G401.6 (cell line): Measurements from ENCODE around the gene PLCH1.
"Not testable (repeated sequence)": the region's sequence is repeated elsewhere in the genome, so short reads cannot be mapped to it uniquely, and the experiment has no call there.

Experiments
- FAIRE-seq: peaks from 2 replicates; lab custom pipeline; 2012; peaks lifted over from hg19 to GRCh38; lab: Jason Lieb, UNC

Gene PLCH1

DNA sequence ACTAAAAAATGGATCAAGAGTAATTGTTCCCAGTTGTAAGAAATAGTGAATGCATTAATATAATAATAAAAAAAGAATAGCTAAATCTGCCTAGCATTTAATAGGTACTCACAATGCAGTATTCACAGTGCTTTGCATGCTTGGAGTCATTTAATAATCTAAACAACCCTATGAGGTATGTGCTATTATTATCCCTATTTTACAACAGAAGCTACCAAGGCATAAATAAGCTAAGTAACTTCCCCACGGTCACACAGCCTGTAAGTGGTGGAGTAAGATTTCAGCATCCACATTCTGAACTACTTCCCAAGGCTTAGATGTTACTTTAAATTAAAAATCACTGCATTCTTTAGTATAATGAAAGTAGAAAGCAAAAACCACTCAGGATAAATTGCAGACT is 102.9 kb downstream of the PLCH1 start:
- no peak for FAIRE-seq

DNA sequence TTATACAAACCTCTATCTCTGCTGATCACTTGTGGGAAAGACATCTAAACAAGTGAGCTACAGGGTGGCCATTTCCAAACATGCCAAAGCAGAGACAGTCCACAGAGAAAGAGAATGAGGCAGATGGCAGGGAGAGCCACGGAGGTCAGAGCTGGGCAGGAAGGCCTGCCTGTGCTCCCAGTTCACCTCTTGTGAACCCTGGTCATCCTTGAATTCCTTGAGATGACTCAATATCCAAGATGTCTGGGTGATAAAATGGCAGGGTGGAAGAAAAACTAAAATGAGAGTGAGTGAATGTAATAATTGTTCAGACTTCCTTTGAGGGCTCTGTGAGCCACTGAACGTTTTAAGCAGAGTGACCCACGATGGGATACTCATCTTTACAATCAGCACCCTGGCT is 104.8 kb downstream of the PLCH1 start:
- no peak for FAIRE-seq

DNA sequence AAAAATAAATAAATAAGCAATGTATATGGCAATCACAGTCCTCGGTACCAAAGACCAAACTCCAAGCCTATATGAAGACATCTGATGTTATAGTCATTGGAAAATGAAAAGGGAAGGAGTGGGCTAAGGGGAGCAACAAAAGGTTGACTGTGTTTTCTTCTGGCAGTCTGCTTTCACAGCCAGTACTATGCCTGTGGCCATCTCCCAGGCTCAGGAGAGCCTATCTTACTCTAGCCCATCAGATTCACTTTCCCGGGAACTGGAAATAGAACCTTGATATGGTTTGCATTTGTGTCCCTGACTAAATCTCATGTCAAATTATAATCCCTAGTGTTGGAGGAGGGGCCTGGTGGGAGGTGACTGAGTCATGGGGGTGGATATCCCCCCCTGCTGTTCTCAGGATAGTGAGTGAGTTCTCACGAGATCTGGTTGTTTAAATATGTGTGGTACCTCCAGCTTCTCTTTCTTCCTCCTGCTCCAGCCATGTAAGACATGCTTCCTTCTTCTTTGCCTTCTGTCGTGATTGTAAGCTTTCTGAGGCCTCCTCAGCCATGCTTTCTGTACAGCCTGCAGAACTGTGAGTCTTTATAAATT is 105.3 kb downstream of the PLCH1 start:
- no peak for FAIRE-seq

DNA sequence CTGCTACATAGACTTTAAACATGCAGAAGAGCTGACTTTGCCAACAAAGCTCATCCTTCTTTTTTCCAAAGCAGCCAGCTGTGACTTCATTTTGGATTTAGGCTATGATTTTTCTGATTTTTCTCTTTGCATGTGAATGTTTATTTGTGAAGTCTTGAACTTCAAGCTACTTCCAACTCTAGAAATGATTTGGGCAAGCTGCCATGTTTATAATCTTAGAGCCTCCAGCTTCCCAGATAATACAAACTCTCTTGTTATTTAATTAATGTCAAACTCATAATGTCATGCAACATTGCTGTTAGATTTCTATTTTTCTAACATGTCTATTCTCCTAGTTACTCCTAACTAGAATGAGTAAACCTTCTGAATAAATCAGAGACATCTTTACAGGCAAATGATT is 106.4 kb downstream of the PLCH1 start:
- not testable (repeated sequence) for FAIRE-seq

DNA sequence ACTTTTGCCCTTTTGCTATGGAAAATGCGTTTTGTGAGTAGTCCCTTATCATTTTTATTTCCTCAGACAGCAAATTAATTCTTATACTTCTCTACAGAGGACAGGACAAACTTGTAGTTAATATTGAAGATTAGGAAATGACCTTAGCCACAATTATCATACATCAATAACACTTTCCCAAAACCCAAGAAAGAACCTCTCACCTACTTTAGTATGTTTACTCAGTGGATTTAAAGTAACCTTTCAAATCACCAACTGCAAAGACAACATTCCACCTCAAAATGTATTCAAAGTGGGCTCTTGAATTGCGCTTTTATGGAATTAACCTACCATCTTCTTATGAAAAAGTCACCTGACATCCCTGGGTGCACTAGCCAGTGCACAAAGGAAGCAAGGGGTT is 107.3 kb downstream of the PLCH1 start:
- no peak for FAIRE-seq

DNA sequence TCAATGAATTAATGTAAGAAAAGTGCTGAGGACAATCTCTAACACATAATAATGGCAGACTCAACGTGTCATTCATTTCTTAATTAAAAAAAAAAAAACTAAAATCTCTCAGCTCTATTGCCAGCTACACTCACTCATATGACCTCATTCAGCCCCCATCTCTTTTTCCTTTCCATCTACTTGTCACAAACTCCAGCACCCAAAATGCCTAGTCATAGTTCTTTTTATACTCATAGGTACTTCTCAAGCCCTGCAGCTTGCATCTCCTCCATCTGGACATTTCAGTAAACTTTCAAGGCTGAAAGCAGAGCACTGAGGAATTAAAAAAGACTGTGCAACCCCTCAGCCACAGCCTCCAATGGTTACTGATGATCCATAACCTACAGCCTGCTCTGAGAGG is 109.8 kb downstream of the PLCH1 start:
- no peak for FAIRE-seq

DNA sequence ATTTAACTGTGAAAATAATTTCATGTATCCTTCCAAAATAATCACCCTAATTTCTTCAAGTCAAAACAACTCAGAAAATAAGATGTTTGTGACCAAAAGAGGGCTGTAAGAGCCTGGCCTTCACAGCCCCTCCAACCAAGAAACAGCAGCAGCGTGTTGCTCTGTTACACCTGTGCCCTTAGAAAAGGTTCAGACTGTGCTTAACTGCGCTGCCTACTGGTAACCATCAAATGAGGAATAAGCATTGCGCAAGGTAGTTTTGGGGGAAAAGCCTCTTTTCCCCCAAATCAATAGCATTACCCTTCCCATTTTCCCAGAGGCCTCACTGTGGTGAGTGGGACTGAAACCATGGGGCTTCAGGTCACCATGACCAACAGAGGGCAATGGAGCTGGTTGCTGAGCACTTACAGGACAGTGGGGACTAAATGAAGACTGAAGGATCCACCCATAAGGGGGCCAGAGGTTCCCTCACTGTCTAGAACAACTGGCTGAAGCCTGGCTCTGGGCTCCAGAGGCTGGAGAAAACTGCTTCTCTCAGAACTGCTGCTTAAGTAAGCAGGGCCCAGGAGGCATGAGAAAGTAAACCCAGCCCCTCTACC is 110.7 kb downstream of the PLCH1 start:
- no peak for FAIRE-seq

DNA sequence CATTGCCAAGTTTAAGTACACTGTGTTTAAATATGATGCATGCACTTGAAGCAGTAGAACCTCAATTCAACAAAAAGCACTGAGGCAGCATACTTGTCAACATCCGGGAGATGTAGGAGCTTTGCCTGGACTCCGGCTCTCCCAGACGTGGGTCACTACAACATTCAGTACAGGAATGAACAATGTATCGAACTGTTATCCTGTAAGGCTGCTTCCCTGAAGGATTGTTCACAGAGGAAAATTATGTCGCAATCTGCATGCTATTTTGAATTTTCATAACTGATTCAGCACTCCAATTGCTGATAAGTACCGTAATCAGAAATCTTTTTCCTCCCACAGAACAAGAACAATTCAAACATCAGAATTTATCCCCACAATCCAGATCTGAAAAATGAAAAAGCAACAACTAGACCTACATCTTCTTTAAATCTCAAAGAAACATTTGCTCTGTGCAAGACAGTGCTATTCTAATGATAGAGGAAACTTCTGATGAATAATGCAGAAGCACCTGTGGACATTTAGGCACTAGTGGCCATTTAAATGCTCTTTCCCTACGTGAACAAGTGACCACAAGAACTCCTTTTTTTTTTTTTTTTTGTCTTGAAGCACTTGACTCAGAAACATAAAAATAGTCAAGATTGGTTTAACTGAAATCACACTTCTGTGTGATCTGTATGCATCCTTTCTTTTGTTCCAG is 113.4 kb downstream of the PLCH1 start:
- no peak for FAIRE-seq

DNA sequence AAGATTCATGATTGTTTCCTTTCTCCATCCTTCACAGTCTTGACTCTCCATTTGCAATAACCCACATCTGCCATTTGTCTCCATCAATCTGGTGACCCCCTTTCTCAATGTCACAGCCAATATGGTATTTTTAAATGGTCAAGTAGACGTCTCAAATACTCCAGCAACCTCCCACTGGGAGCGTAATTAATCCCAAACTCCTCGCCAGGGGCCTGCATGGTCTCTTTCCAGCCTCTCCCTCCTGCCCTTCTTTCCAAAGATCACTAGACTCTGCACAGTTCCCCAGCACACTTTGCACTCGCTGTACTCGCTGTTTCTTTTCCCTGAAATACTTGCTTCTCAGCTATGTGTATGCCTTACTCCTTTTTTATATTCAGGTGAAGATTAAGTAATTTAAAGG is 115.3 kb downstream of the PLCH1 start:
- FAIRE-seq = no peak

DNA sequence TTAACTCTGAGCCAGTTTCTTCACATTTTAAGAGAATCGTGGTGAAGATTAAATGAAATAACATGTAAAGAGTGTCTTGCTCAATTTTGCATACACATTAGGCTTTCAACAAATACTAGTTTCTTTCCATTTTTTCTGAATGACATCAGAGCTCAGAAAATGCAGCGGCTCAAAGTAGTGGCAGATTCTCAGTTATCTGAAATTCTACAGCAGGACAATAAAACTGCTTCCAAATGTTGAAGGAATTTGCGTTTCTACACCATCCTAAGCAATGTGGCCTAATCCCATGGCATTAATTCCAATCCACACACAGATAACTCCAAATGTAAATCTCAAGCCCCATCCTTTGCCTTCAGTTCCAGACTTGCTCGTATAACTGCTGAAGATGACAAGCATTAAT is 115.8 kb downstream of the PLCH1 start:
- FAIRE-seq = no peak

DNA sequence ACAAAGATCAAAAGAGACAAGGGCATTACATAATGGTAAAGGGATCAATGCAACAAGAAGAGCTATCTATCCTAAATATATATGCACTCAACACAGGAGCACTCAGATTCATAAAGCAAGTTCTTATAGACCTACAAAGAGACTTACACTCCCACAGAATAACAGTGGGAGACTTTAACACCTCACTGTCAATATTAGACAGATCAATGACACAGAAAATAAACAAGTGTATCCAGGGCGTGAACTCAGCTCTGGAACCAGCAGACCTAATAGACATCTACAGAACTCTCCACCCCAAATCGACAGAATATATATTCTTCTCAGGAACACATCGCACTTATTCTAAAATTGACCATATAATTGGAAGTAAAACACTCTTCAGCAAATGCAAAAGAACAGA is 122.2 kb downstream of the PLCH1 start:
- not testable (repeated sequence) for FAIRE-seq

DNA sequence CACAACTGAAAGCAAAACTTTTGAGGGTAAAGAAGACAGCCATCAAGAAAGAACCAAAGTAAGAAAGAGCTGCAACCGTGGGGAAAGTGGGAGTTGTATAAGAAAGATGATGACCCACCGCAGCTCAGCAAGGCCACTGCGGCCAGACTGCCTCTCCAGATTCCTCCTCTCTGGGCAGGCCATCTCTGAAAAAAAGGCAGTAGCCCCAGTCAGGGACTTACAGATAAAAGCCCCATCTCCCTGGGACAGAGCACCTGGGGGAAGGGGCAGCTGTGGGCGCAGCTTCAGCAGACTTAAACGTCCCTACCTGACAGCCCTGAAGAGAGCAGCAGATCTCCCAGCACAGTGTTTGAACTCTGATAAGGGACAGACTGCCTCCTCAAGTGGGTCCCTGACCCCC is 124.3 kb downstream of the PLCH1 start:
- FAIRE-seq = not testable (repeated sequence)

DNA sequence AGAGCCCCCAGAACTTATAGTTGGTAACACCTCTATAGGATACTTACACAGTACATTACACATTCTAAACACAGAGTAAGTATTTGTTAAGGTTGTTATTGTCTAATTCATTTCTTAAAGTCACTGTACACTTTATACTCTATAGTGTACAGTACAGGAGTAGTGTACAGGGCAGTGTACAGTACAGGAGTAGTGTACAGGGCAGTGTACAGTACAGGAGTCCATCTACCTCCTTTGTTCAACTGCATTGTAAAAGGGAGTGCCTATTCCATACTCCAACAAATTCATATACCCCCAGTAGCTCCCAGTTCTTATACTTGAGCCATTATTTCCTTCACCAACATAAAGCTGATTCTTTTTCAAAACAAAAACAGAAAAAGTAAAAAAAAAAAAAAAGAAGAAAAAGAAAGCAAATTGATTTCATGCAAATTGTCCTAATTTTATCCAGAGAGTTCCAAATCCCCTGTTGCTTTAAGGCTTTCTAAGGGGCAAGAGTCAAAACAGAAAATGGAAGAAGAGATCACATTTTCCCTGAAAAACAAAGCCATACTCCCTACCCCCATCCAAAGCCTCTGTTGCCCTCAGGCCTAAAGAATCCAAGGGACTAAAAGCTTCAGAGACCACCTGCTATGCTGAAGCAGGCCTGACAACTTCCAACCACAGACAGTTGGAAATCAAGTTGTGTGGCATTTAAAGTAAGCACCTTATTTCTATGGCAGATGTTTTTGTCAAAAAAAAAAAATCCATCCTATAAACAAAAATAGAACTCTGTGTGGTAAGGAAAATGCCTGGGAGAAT is 125.6 kb downstream of the PLCH1 start:
- no peak for FAIRE-seq

DNA sequence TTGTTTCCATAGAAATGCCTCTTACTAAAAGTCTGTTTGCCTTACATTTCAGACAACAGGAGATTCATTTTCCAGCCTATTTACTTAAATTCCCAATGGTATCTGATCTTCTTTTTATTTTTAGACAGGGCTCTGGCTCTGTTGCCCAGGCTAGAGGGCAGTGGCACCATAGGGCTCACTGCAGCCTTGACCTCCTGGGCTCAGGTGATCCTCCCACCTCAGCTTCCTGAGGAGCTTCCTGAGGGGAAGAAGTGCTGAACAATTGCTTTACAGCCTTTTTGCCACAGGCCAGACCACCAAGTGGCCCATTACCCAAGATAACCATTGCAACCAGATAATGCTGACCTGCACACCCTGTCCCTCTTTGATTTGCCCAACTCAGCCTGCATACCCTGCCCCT is 126.3 kb downstream of the PLCH1 start:
- FAIRE-seq = no peak

DNA sequence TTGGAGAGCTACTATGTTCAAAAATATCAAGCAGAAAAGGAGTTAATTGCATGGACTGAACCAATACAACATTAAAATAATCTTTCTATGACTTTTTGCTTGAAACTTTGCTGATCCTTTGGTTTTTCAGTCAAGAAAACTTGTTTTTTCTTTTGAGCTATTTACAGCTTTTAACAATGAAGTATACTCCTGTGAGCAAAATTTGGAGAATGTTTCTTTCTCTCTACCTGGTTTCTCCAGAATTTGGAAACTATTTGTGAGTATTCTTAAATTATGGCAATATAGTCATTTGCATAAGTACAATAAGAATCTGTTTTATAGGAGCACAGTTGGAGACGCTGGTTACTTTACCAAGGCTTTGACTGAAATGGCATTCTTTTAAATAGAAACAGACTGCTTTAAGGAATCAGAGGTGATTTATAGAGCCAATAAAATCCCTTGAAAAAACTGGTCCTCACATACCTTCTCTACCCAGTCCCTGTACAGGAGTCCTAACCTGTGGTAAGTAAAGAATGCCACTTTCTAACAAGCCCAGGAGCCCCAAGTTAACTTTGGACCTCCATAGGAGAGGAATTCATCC is 127.4 kb downstream of the PLCH1 start:
- FAIRE-seq = peak; percentile 51

DNA sequence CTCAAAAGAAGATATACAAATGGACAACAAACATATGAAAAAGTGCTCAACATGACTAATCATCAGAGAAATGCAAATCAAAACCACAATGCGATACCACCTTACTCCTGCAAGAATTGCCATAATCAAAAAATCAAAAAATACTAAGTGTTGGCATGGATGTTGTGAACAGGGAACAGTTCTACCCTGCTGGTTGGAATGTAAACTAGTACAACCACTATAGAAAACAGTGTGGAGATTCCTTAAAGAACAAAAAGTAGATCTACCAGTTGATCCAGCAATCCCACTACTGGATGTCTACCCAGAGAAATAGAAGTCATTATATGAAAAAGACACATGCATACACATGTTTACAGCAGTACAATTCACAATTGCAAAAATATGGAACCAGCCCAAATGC is 129.7 kb downstream of the PLCH1 start:
- not testable (repeated sequence) for FAIRE-seq

DNA sequence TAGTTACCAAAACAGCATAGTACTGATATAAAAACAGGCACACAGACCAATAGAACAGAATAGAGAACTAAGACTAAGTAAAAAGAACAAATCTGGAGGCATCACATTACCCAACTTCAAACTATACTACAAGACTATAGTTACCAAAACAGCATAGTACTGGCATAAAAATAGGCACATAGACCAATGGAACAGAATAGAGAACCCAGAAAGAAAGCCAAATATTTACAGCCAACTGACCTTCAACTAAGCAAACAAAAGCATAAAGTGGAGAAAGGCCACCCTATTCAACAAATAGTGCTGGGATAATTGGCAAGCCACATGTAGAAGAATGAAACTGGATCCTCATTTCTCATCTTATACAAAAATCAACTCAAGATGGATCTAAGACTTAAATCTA is 130.5 kb downstream of the PLCH1 start:
- not testable (repeated sequence) for FAIRE-seq

DNA sequence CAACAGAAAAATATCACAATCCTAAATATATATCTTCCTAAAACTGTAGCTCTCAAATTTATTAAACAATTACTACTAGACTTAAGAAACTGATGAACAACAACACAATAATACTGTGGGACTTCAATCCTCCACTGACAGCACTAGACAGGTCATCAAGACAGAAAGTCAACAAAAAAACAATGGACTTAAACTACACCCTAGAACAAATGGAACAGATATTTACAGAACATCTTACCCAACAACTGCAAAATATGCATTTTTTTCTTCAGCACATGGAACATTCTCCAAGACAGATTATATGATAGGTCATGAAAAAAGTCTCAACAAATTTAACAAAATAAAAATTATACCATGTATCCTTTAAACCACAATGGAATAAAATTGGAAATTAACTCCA is 133.4 kb downstream of the PLCH1 start:
- FAIRE-seq = no peak

DNA sequence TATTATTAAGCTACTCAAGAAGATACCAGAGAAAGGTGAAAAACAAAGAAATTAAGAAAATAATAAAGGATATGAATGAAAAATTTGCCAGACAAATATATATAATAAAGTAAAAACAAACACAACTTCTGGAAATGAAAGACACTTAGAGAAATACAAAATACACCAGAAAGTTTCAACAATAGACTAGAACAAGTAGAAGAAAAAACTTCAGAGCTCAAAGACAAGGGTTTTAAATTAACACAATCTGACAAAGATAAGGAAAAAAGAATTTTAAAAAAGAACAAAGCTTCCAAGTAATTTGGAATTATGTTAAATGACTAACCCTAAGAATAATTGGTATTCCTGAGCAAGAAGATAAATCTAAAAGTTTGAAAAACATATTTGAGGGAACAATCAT is 135.3 kb downstream of the PLCH1 start:
- peak; percentile 47 for FAIRE-seq

DNA sequence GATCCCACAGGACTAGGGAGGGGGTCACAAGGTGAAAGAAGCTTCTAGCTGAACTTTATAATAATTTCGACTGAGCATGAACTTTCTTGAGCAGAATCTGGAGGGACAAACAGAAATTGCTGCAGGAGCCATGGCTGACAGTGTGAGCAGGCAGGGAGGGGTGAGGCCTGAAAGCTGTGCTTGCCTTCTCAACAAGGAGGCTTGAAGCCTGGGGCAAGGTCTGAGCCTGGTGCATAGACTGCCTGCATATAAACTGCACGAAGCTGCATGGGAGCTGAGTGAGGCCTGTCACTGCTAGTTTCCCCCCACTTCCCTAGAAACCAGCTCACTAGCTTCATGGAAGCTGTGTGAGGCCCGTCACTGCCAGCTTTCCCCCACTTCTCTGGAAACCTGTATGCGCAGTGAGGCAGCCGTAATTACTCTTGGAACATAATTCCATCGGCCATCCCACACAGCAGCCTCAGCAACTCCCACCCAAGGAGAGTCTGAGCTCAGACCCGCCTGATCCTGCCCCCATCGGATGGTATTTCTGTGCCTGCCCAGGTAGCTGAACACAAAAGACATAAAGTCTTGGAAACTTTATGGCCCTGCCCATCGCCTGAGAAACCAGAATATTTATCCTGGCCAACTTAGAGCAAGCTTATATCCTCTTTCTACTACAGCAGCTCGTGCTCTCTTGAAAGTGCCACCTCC is 136.5 kb downstream of the PLCH1 start:
- FAIRE-seq = no peak

DNA sequence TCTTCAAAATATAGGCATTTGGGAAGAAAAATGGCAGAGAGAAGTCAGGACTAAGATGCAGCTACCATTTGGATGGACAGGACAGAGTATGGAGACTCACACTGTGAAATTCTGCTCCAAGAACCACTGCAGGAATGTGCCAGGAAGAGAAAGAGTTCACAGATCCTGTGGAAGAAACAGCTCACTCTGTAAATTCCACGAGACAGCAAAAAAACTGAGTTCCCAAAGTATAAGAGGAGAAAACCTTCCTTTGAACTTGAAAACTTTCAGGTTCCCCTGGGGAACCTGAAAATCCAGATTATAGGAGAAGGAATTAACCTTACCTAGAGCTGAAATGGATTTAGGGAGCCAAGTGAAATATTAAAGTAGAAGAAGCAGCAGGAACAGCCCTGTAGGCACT is 137.1 kb downstream of the PLCH1 start:
- no peak for FAIRE-seq

DNA sequence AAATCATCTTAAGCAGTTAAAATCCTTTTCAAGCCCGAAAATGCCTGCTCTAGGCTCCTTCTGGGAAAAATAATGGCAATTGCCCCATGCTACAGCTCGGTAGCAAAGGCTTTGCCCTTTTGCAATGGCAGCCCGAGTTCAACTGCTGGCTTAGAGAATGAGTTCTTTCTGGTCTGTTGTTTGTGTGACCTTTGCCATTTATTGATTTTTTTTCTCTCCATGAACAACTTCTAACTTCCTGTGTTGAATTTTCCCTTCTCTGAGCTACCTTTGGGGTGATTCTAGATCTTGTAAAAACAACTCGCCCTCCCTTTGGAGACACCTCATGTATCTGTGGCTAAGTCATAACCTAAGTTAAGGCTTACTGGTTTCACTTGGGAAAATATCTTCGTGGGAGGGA is 139.3 kb downstream of the PLCH1 start:
- FAIRE-seq = no peak
